Vagina (tissue), 2 donors: Measurements from ENCODE around the gene MBNL2.

ENCODE experiments used
- CTCF ChIP-seq, 3 experiments: fragments of 450-650 bp in 2 of 3; fragments of 200-600 bp in 1 of 3; sonication (generic) in 1 of 3; IDR thresholded peaks; one replicate each; pipeline ENCODE4 v1.5.1; 2017 to 2019; ENCODE audit warnings: antibody characterized with exemption in 3 of 3, mild to moderate bottlenecking in 2 of 3, moderate library complexity in 2 of 3
- POLR2AphosphoS5 ChIP-seq, 2 donors: sonication (generic); formaldehyde crosslinking; IDR thresholded peaks; one replicate each; pipeline ENCODE4 v1.9.0; 2017; ENCODE audit warnings: antibody characterized with exemption in 2 of 2, mild to moderate bottlenecking in 2 of 2, low read depth in 1 of 2; ENCODE audit not compliant: insufficient read depth in 1 of 2

- TF ChIP-seq CTCF (IDR thresholded peaks at IDR 0.05), result no peak
- TF ChIP-seq POLR2AphosphoS5 (IDR thresholded peaks at IDR 0.05; ENCODE audit: insufficient read depth in 1 of 2, low read depth in 1 of 2), result no peak
Measured at GRCh38 chr13:97348569-97349100, 126.5 kb downstream of the MBNL2 start.
